Coronary artery (tissue), 2 donors: ENCODE measurements around the gene PLEKHJ1.

Experiments used
- DNase-seq: peaks from one replicate; pipeline ENCODE4 v3.0.0-alpha.2; 2017; ENCODE audit warnings: low spot score
- H3K27ac ChIP-seq, 2 donors: fragments of 200-600 bp; sonication (generic); one replicate each; pipeline ENCODE4 v1.5.1; 2016 to 2019
- H3K4me3 ChIP-seq: fragments of 200-600 bp; sonication (generic); 2 replicates; pipeline ENCODE4 v1.5.1; 2016; ENCODE audit warnings: mild to moderate bottlenecking, moderate library complexity
- CTCF ChIP-seq: fragments of 200-600 bp; sonication (generic); IDR thresholded peaks from one replicate; pipeline ENCODE4 v1.5.1; 2019; ENCODE audit warnings: antibody characterized with exemption

The PLEKHJ1 gene

DNA sequence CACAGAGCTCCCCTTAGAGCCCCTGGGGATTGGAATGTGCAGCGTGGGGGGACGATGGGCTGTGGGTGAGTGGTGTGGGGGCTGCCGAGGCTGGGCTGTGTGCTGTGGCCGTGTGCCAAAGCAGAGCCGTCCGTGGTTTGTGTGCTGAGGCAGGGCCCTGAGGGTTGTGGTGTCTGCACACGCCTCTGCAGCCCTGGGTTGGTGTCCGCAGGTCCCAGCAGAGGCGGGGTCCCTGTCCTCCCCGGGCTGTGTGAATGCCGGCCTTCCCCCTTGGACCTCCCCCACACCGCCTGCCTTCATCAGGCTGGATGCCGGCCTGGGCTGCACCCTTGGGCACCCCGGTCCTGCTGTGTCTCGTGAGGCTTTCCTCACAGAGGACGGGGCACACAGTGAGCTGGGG is 46.2 kb downstream of the PLEKHJ1 start:
- no peak overlapping the region for H3K4me3 ChIP-seq
- TF ChIP-seq CTCF = no peak
- DNase-seq = no peak
- H3K27ac ChIP-seq = no peak overlapping the region

- no peak overlapping the region for H3K4me3 ChIP-seq
- peak overlapping the region in 1 of 2 donors; percentile 38 for H3K27ac ChIP-seq
- no peak for TF ChIP-seq CTCF
- no peak for DNase-seq
Observed at GRCh38 chr19:2188708-2189385, 47.3 kb downstream of the PLEKHJ1 start.

DNA sequence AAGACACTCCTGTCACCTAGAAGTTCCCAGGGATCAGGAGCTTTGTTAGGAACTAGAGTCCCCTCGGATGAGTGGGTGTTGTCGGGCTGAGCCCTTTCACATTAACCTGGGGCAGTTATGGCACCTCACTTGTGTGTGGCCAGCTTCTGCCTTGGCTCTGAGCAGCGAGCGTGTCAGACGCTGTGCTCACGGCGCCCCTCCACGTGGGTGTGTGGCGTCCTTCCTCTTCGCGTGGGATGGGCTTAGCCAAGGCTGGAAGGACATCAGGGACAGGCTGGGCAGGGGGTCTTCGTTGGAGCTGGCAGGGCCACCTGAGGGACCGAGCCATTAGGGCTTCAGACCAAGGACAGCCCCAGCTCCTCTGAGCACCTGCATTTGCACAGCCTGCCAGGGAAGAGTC is 49.0 kb downstream of the PLEKHJ1 start:
- DNase-seq = no peak
- Histone ChIP-seq H3K4me3 (no peak overlapping the region), H3K27ac (peak overlapping the region; percentile 87 to 93)
- no peak for TF ChIP-seq CTCF

DNA sequence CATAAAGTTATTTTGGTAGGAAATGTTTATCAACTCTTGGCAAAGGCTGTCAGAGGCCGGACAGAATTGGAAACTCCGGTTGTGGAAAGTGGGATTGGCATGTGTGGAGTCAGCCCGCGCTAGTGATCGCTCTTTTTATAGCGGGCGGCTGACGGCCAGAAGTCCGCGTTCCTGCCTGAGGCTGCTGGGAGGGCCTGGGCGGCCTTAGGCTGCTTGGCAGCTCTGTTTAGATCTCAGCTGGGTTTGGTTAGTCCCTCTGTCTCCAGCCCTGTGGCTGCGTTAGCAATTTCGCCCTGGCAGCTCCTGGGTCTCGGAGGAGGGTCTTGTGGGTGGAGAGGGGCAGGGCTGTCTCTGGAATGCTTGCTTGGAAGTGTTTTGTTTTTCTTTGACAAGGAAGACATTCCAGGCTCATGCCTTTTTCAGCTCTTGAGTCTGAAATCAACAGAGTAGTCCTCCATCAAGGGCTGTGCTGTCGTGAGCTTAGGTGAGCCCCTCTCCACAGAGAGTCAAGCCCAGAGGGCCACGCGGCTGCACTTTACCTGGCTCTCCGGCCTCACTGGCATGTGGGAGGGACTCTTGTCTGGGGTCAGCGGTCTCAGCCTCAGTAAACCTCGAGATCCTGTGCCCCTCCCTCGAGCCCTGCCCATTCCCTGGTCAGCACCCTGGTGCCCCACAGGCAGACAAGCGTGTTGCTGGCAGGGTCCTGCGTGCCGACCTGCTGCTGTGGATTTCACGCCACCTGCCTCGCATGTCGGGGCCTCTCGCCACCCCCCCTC is 49.9 kb downstream of the PLEKHJ1 start:
- peak; percentile 93 for DNase-seq
- TF ChIP-seq CTCF = no peak
- Histone ChIP-seq H3K4me3 (peak overlapping the region; percentile 51), H3K27ac (peak overlapping the region; percentile 87 to 93)

DNA sequence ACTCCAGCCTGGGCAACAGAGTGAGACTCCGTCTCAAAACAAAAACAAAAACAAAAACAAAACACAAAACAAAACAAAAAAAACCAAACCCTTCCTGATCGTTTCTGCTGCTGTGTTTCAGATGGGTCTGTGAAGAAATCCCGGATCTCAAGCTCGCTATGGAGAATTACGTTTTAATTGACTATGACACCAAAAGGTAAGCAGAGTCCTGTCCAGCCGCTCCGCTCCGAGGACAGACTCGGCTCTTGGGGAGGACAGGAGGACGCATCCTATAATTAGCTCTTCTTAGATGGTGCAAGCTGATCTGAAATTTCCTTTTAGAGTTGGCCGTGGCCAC is 50.4 kb downstream of the PLEKHJ1 start:
- Histone ChIP-seq H3K27ac (peak overlapping the region; percentile 87 to 93), H3K4me3 (peak overlapping the region; percentile 51)
- TF ChIP-seq CTCF = no peak
- DNase-seq = no peak

GRCh38 chr19:2184422-2184975 is 51.6 kb downstream of the PLEKHJ1 start:
- DNase-seq = no peak
- no peak overlapping the region for H3K4me3 ChIP-seq

More at GRCh38 chr19:2184422-2184975, 51.6 kb downstream of the PLEKHJ1 start:
- no peak for TF ChIP-seq CTCF
- no peak overlapping the region for H3K27ac ChIP-seq
